Activated CD4-positive, CD25-positive, alpha-beta regulatory T cell (primary cell): ENCODE results near the gene POLA1.

Source experiments
- DNase-seq, 4 experiments: peaks; one replicate each; lab custom pipeline; 2025; lab: John Stamatoyannopoulos, UW

The POLA1 gene

DNA sequence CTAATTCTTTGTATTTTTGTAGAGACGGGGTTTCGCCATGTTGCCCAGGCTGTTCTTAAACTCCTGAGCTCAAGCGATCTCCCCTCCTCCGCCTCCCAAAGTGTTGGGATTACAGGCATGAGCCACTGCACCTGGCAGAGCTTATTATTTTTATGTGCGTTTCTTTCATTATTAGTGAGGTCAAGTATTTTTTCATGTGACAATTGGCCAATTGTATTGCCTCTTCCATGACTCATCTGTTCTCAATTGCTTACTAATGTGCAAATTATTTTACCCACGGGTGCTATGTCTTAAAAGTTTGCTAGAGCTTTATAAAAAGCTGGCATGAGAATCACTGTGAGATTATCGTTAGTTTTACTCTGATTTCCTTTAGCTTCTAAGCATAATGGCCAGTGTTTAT lies 335.0 kb downstream of the POLA1 start:
- DNase-seq = no peak

DNA sequence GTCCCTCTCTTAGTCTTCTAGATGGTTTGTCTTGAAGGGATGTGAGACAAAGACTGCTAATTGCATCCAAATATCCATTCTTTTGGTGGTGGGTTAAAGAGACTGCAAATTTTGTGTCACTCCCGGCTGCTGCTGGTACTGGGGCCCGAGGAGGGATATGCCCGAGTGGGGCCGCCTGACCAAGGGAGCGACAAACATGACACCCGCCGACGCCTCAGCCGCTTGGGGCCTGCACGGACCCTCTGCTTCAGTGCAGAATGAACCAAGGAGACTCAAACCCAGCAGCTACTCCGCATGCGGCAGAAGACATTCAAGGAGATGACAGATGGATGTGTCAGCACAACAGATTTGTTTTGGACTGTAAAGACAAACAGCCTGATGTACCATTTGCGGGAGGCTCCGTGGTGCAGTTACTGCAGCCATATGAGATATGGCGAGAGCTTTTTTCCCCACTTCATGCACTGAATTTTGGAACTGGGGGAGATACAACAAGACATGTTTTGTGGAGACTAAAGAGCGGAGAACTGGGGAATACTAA lies 335.6 kb downstream of the POLA1 start:
- no peak for DNase-seq

DNA sequence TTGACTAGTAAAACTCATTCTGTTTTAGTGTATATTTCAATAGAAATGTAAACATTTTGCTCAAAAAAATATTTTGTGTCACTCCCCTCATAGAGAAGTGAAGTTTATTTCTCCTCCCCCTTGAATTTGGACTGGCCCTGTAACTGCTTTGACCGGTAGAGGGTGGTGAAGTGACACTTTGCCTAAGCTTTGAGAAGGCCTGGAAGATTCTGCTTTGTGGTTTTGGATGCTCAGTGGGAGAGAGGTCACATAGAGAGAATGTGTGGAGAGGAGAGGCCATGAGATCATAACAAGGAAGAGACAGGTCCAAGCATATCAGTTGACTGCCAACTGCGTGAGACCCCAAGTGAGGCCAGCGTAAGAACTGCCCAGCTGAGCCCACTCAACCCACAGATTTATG lies 341.2 kb downstream of the POLA1 start:
- DNase-seq = no peak

DNA sequence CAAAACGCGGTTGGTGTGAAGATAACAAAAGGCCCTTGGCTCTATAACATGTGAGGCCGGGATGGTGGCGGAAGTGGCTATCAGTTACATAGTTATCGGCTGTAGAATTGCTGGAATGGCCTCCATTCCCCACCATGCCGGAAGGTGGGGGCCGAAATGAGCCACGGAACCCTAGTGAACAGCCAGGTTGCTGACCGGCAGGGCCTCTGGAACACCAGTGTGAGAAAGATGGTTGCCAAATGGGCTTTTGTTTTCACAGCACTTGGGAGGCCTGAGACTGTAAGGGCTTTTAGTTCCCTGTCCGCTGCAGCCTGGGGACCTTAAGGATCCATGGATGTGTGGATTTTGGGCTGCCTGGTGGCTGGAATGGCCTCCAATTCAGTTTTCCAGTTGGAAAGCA lies 345.3 kb downstream of the POLA1 start:
- DNase-seq = no peak

DNA sequence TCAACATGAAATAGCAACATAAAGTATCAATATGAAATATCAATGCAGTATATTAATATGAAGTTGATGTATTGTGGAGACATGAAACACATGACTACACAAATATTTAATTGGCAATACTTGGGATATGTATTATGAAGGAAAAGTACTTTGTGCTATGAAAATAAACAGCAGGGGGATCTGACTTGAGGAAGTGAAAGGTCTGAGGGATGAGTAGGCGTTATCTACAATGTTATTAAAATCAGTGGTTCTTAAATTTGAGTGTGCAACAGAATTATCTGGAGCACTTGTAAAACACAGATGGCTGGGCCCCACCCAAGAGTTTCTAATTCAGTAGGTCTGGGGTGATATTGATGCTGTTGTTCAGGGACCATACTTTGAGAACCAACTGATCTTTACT lies 349.5 kb downstream of the POLA1 start:
- DNase-seq = no peak
